ENCODE measurements around the gene XYLT1. TPM values are rescaled to one million over a fixed set of nuclear protein-coding genes. Genes with fewer than 3 reads are reported as not detected.

The XYLT1 gene
- total RNA-seq, 2 donors from 2014 or later: 26.4 to 41.9 TPM

DNA sequence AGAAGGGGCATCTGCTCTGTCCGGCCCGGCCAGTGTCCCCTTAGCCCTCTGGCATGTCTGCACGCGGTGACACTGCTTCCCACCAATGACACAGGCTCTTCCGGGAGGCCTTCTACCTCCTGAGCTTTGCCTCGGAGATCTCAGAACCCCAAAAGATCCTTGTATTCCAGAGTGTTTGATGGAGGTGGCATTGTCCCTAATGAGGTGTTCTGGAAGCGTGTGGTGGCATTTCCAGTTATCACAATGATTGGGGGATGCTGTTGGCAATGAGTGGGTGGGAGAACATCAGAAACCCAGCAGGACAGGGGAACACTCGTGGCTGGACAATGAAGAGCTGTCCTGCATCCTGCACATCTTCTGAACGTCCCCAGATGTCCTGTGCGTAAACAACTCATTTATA is 198.0 kb downstream of the XYLT1 start:
- peaks cover 52 to 61% of the 10 kb centered on the region in 2 donors for H3K4me1 Mint-ChIP-seq (ENCODE audit: low read depth in 2 of 2)
- DNase-seq (ENCODE audit: low spot score): no peak
- no peaks in the 10 kb centered on the region for H3K9me3 Mint-ChIP-seq
- H3K36me3 Mint-ChIP-seq: no peaks in the 10 kb centered on the region
- H3K27ac Mint-ChIP-seq: peak overlapping the region; percentile 90 to 99
- H3K4me3 Mint-ChIP-seq: peak overlapping the region; percentile 81
- H3K27me3 Mint-ChIP-seq: no peaks in the 10 kb centered on the region
- no peak for ATAC-seq

DNA sequence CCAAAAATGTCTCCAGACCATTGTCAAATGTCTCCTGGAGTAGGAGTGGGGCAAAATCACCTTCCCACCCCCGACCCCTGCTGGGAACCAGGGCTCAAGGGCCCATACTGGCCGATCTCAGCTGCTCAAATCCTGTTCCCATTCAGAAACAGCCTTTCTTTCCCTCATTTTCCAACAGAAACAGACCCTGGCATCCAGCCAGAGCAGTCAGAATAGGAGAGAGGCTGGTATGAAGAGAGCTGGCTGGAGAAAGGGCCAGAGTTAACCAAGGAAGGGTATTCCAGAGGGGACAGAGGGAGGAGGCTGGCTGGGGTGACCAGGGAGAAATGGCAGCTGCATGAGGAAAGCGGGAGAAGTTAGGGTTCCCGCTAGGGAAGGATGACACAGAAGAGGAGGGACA is 199.1 kb downstream of the XYLT1 start:
- H3K4me3 Mint-ChIP-seq: peak overlapping the region; percentile 22
- no peaks in the 10 kb centered on the region for H3K27me3 Mint-ChIP-seq
- peak overlapping the region; percentile 90 to 99 for H3K27ac Mint-ChIP-seq
- ATAC-seq (no peak), DNase-seq (ENCODE audit: low spot score) (no peak)
- no peaks in the 10 kb centered on the region for H3K9me3 Mint-ChIP-seq
- no peaks in the 10 kb centered on the region for H3K36me3 Mint-ChIP-seq
- H3K4me1 Mint-ChIP-seq (ENCODE audit: low read depth in 2 of 2): peaks cover 52 to 57% of the 10 kb centered on the region in 2 donors

DNA sequence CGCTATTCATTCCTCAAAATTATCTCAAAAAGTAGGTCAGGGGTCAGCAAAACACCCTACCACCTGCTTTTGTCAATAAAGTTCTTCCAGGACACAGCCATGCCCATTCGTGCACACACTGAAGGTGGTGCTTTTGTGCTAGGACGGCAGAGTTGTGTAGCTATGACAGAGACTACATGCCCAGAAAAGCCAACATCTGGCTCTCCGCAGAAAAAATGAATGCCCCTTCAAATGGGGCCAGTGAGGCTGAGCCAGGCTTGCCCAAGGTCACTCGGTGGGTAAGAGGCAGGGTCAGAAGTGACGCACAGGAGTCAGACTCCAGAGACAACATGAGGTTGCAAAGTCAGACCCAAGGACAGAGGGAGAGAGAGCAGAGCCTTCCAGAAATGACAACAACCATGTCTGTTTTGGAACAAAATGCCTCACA is 200.1 kb downstream of the XYLT1 start:
- no peaks in the 10 kb centered on the region for H3K9me3 Mint-ChIP-seq
- H3K27ac Mint-ChIP-seq: peak overlapping the region; percentile 90 to 99
- DNase-seq (ENCODE audit: low spot score): no peak
- H3K36me3 Mint-ChIP-seq: no peaks in the 10 kb centered on the region
- no peak for ATAC-seq
- H3K4me3 Mint-ChIP-seq: peak overlapping the region; percentile 22
- no peaks in the 10 kb centered on the region for H3K27me3 Mint-ChIP-seq
- peaks cover 49 to 53% of the 10 kb centered on the region in 2 donors for H3K4me1 Mint-ChIP-seq (ENCODE audit: low read depth in 2 of 2)

DNA sequence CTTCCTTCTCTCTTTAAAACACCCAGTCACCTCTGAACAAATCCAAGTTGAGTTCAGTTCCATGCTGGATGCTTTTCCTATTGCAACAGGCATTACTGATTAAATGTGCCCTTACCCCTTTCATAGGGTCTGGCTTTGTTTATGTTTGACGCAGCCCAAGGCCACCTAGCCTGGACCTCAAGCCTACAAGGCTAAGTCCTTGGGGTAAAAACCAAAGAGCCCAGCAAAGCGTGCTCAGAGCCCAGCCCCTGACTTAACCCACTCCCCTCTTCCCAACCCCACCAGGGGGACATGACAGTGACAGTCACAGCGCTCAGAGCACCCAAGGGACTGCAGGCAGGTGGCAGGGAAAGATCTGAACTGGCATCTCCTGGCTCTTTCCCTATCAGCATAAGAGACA is 200.6 kb downstream of the XYLT1 start:
- ATAC-seq (no peak), DNase-seq (ENCODE audit: low spot score) (no peak)
- Mint-ChIP-seq H3K4me1 (ENCODE audit: low read depth in 2 of 2) (peaks cover 43 to 50% of the 10 kb centered on the region in 2 donors), H3K27ac (peak overlapping the region; percentile 90 to 99), H3K9me3 (no peaks in the 10 kb centered on the region), H3K36me3 (no peaks in the 10 kb centered on the region), H3K4me3 (no peak overlapping the region), H3K27me3 (no peaks in the 10 kb centered on the region)

DNA sequence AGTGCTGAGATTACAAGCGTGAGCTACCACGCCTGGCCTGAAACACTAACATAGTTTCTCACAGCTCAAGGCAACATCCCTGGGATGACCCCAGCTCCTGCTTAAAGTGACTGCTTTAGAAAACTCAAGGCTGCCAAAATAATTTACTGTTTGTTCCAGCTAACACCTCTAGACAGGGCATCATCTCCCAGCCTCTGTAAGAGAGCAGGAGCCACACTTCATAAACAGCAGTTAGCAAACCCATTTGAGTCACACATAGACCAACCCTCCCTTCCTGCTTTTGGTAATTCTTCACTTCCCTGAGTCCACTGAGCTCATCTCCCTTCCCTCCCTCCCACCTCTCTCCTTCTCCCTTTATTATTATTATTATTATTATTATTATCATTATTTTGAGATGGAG is 201.3 kb downstream of the XYLT1 start:
- no peak overlapping the region for H3K4me3 Mint-ChIP-seq
- H3K27ac Mint-ChIP-seq: peak overlapping the region in 1 of 2 donors; percentile 99
- H3K4me1 Mint-ChIP-seq (ENCODE audit: low read depth in 2 of 2): peaks cover 39 to 49% of the 10 kb centered on the region in 2 donors
- ATAC-seq: no peak
- H3K27me3 Mint-ChIP-seq: no peaks in the 10 kb centered on the region
- no peak for DNase-seq (ENCODE audit: low spot score)
- H3K9me3 Mint-ChIP-seq: no peaks in the 10 kb centered on the region
- H3K36me3 Mint-ChIP-seq: no peaks in the 10 kb centered on the region

DNA sequence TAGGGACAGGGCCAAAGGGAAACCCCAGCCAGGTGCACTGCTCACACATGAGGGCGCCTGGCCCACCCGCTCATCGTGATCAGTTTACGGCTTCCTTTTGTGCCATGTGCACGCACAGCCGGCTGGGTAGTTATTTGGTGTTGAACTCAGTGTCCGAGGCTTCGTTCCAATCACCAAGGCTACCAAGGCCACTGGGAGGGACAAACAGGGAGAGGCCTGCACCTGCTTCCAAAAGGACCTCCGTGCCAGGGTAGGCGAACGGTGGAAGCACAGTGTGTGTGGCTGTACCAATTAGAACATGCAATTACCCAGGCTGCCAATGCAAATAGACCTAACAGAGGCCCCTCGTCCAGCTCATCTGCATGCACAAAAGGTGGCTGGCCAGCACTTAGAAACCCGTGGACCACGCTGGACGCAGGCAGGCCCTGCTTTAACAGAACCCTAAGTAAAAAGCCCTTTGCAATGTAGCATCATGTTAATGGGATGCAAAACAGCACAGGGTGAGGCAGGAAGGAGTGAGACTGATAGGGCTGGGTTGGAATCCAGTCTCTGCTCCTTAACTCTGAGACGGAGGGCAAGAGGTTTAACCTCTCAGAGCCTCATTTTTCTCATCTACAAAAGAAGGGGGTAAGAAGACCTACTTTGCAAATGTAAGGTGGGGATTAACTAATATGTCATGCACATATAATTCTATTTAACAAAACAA is 204.0 kb downstream of the XYLT1 start:
- peak overlapping the region in 1 of 2 donors; percentile 28 for H3K27ac Mint-ChIP-seq
- no peak overlapping the region for H3K4me3 Mint-ChIP-seq
- no peaks in the 10 kb centered on the region for H3K27me3 Mint-ChIP-seq
- H3K9me3 Mint-ChIP-seq: no peaks in the 10 kb centered on the region
- ATAC-seq (no peak), DNase-seq (ENCODE audit: low spot score) (no peak)
- no peaks in the 10 kb centered on the region for H3K36me3 Mint-ChIP-seq
- H3K4me1 Mint-ChIP-seq (ENCODE audit: low read depth in 2 of 2): peaks cover 32 to 52% of the 10 kb centered on the region in 2 donors

DNA sequence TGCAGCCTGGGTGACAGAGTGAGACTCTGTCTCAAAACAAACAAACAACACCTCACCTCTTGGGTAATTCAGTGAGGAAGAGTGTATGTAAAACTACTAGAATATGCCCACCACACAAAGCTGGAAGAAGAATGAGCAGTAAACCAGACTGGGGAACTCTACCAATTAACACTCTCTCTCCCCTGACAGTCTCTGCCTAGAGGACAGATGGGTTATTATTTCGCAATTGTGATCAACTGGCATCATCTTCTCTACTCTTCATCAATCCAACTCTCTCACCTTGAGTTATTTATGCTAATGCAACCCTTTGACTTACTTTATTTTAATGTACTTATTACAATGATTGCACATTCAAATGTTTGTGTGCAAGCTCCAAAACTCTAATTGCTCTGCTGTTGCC is 205.6 kb downstream of the XYLT1 start:
- Mint-ChIP-seq H3K27ac (peak overlapping the region in 1 of 2 donors; percentile 54), H3K4me3 (no peak overlapping the region), H3K9me3 (no peaks in the 10 kb centered on the region), H3K27me3 (no peaks in the 10 kb centered on the region), H3K4me1 (ENCODE audit: low read depth in 2 of 2) (peaks cover 26 to 49% of the 10 kb centered on the region in 2 donors), H3K36me3 (no peaks in the 10 kb centered on the region)
- ATAC-seq (no peak), DNase-seq (ENCODE audit: low spot score) (no peak)

DNA sequence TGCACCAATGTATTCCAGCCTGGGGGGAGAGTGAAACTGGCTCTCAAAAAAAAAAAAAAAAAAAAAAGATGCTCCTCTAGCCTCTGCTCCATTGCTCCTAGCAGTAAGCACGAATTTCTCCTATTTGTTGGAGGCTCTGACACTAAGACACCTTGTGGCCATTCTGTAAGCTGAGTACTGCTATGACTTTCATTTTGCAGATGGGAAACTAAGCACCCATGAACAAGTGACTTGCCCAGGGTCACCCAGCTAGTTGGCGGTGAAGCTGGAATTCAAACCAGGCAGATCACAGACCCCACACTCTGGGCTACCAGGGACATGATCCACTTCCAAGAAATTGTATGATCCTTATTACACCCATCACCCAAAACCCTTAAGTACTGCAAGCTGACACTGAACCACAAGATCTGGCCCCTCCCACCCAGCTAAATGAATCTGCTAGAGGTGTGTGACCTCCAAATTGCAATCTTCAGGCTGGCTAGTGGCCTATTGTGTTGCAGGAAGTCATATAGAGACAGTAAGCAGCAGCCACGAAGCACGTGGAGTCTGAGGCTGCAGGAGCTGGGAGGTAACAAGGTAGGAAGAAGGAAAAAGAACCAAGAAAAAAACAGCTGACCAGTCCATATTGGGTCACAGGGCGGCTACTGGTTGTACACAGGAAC is 209.4 kb downstream of the XYLT1 start:
- H3K4me1 Mint-ChIP-seq (ENCODE audit: low read depth in 2 of 2): peaks cover 38 to 60% of the 10 kb centered on the region in 2 donors
- H3K4me3 Mint-ChIP-seq: no peak overlapping the region
- peak; percentile 89 for ATAC-seq
- DNase-seq (ENCODE audit: low spot score): peak; percentile 74
- no peaks in the 10 kb centered on the region for H3K27me3 Mint-ChIP-seq
- H3K27ac Mint-ChIP-seq: peak overlapping the region; percentile 51 to 85
- no peaks in the 10 kb centered on the region for H3K9me3 Mint-ChIP-seq
- peaks cover 5% of the 10 kb centered on the region for H3K36me3 Mint-ChIP-seq

DNA sequence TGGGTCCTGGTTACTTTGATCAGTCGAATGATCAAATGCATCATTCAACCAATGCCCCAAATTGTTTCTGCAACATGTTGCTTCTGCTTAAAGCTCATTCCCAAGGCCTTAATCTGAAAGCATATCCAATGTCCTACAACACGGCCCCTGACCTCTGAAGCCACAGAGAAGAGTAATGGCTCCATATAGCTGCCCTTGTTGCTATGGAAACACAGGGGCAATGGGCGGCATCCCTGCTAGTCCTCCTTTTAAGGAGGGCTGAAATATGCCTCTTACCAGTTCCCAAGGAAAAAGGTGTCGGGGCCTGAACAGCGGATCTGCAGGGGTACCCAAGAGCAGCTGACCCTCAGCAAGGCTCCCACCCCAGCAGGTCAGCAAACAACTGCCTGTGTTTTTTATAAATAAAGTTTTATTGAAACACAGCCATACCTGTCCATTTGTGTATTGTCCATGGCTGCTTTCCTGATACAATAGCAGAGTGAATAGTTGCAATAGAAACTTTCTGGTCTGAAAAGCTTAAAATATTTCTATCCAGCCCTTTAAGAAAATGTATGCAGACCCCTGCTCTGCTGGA is 210.4 kb downstream of the XYLT1 start:
- H3K36me3 Mint-ChIP-seq: peaks cover 5% of the 10 kb centered on the region
- H3K4me1 Mint-ChIP-seq (ENCODE audit: low read depth in 2 of 2): peaks cover 38 to 61% of the 10 kb centered on the region in 2 donors
- DNase-seq (ENCODE audit: low spot score) (peak; percentile 23), ATAC-seq (no peak)
- H3K27ac Mint-ChIP-seq: no peak overlapping the region
- H3K27me3 Mint-ChIP-seq: no peaks in the 10 kb centered on the region
- H3K9me3 Mint-ChIP-seq: no peaks in the 10 kb centered on the region
- no peak overlapping the region for H3K4me3 Mint-ChIP-seq

DNA sequence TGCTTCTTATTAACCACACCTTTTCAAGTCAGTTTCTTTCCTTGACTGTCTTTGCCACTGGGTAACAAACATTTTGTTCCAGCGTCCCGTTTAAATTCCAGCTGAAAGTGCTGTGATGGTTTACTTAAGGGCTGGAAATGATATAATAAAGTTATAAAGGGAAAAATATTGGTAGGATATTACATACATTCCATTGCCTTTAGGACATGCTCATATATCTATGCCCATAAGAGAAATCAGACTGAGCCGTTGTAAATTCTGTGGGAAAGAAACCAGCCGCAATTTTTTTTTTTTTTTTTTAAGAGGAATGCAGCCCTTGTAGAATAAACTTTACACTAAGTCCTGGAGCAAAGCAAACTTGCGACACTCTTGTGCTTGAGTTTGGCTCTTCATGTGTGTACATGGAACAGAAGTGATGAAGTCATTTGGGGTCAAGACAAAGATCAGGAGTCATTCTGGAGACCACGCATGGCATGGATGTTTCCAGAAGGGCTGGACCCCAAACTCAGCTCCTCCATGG is 210.9 kb downstream of the XYLT1 start:
- ATAC-seq: no peak
- no peak overlapping the region for H3K4me3 Mint-ChIP-seq
- no peaks in the 10 kb centered on the region for H3K27me3 Mint-ChIP-seq
- H3K9me3 Mint-ChIP-seq: no peaks in the 10 kb centered on the region
- H3K4me1 Mint-ChIP-seq (ENCODE audit: low read depth in 2 of 2): peaks cover 38 to 58% of the 10 kb centered on the region in 2 donors
- no peak overlapping the region for H3K27ac Mint-ChIP-seq
- peaks cover 5% of the 10 kb centered on the region for H3K36me3 Mint-ChIP-seq
- no peak for DNase-seq (ENCODE audit: low spot score)

DNA sequence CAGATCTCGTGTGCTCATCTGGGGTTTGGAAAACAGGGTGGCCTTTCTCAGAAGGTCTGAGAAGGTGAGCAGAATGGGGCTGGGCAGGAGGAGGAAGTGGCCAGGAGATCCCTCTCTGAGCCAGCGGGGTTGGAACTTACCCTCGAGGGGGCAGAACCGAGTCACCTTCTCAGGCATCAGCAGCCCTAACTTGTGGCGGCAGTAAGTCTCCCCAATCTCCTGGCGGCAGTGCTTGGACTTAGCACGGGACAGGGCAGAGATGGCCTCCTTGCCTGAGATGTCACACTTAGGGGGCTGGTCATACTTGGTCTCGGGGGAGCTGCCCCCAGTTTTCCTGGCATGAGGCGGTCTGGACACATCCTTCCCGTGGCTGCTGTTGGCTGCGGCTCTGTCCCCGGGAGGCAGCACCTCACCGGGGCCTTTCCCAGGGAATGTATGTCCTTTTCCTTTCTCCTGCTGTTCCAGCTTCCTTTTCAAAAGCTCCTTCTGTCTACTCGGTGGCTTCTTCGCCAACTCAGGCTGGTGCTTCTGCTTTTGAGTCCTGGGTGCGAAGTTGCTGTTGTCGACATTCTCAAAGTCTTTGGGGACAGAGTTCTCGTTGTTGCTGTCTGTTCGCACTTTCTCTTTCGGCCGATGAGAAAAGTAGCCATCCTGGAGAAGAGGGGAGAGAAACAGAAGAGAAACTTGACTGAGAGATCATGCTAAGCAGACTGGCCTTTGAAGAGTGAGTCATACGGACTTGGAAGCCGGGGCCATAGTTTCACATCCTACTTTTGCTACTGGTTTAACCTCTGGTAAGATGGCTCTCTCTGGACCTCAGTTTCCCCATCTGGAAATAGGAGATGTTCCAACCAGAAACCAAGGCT is 211.7 kb downstream of the XYLT1 start:
- no peak overlapping the region for H3K4me3 Mint-ChIP-seq
- no peaks in the 10 kb centered on the region for H3K9me3 Mint-ChIP-seq
- H3K27ac Mint-ChIP-seq: peak overlapping the region; percentile 31 to 81
- peak; percentile 59 for DNase-seq (ENCODE audit: low spot score)
- peaks cover 5% of the 10 kb centered on the region for H3K36me3 Mint-ChIP-seq
- no peaks in the 10 kb centered on the region for H3K27me3 Mint-ChIP-seq
- no peak for ATAC-seq
- peaks cover 31 to 52% of the 10 kb centered on the region in 2 donors for H3K4me1 Mint-ChIP-seq (ENCODE audit: low read depth in 2 of 2)

DNA sequence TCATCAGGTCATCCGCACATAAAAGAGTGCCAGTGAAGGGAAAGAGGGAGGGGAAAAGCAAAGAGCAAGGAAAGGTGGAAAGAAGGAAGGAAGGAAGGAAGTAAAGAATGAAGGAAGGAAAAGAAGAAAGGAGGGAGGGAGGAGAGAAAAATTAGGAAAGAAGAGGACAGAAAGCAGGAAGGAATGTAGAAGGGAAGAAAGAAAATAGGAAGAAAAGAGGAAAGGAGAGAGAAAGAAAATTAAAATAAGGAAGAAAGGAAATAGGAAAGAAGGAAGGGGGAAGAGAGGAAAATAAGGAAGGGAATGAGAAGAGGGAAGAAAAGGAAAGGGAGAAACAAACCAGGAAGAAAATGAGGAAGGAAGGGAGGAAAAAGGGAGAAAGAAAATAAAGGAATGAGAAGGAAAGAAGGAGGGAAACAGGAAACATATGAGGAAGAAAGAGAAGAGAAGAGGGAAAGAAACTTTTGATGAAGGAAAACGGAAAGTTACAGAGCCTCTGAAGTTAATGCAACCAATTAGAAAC is 212.6 kb downstream of the XYLT1 start:
- H3K4me1 Mint-ChIP-seq (ENCODE audit: low read depth in 2 of 2): peaks cover 27 to 47% of the 10 kb centered on the region in 2 donors
- no peaks in the 10 kb centered on the region for H3K27me3 Mint-ChIP-seq
- no peak for ATAC-seq
- peak overlapping the region; percentile 26 for H3K4me3 Mint-ChIP-seq
- no peaks in the 10 kb centered on the region for H3K9me3 Mint-ChIP-seq
- peak overlapping the region; percentile 31 to 81 for H3K27ac Mint-ChIP-seq
- no peak for DNase-seq (ENCODE audit: low spot score)
- H3K36me3 Mint-ChIP-seq: peaks cover 5% of the 10 kb centered on the region

DNA sequence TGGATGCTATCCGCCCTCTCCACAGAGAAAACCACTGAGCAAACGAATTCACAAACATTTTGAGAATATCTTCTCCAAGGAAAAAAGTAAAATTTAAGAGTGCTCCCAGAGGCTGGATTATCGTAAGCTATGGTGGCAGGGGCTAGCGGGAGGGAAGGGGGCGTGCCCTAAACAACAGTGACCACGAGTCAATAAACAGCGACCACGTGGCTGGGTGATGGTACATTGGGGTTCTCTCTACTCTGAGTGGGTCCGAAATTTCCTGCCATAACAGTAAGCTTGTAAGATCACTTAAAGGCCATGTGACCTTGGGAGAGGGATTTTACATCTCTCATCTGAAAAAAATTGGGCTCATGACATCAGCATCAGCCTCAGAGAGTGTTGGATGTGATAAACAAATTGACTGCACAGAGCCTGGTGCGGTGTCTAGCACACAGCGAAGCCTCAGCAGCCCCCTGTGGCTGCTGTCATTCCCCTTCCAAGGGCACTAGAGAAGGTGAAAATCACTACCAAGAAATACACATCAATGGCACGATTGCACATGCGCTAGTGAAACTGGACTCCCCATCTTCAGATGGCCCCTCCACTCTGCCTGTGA is 213.2 kb downstream of the XYLT1 start:
- peaks cover 5% of the 10 kb centered on the region for H3K36me3 Mint-ChIP-seq

More for the DNA sequence above, 213.2 kb downstream of the XYLT1 start:
- Mint-ChIP-seq H3K4me3 (no peak overlapping the region), H3K4me1 (ENCODE audit: low read depth in 2 of 2) (peaks cover 24 to 43% of the 10 kb centered on the region in 2 donors), H3K27ac (peak overlapping the region in 1 of 2 donors; percentile 81), H3K9me3 (no peaks in the 10 kb centered on the region), H3K27me3 (no peaks in the 10 kb centered on the region)
- DNase-seq (ENCODE audit: low spot score) (no peak), ATAC-seq (no peak)

Measured in natural killer cell treated with Interleukin-12 subunit alpha and Interleukin-12 subunit beta and Interleukin-15 and Interleukin-18, amount 100 ng/mL, for 72 hours (primary cell).